ENCODE data around the gene CCDC142. TPM values are rescaled to one million over a fixed set of nuclear protein-coding genes. Genes with fewer than 3 reads are reported as not detected.

The CCDC142 gene
- total RNA-seq, 1 donor from 2014 or later: 41.3 TPM

- Histone ChIP-seq H3K9me3 (no peaks in the 10 kb centered on the region), H3K36me3 (peaks cover 0 to 14% of the 10 kb centered on the region in 2 donors), H3K27me3 (peaks cover 10% of the 10 kb centered on the region), H3K4me1 (peaks cover 35% of the 10 kb centered on the region), H3K4me3 (peak overlapping the region; percentile 21 to 40), H3K27ac (no peak overlapping the region)
- no peak for TF ChIP-seq POLR2A (IDR thresholded peaks at IDR 0.05)
- TF ChIP-seq CTCF (IDR thresholded peaks at IDR 0.05): no peak
- TF ChIP-seq POLR2AphosphoS5 (IDR thresholded peaks at IDR 0.05; ENCODE audit: insufficient read depth in 1 of 2, low read depth in 1 of 2): no peak
- no peak for DNase-seq (ENCODE audit: extremely low spot score in 2 of 2)
- intact Hi-C loops (cut with DNase I): no loop called here
Observed at GRCh38 chr2:74497777-74498499, 15.1 kb upstream of the CCDC142 start.

GRCh38 chr2:74496997-74497776 is 14.4 kb upstream of the CCDC142 start:
- Histone ChIP-seq H3K27me3 (peaks cover 10% of the 10 kb centered on the region), H3K4me3 (peak overlapping the region in 1 of 2 donors; percentile 40), H3K27ac (no peak overlapping the region), H3K4me1 (peaks cover 28% of the 10 kb centered on the region), H3K36me3 (peaks cover 0 to 21% of the 10 kb centered on the region in 2 donors), H3K9me3 (no peaks in the 10 kb centered on the region)
- intact Hi-C loops (cut with DNase I): no loop called here
- no peak for TF ChIP-seq POLR2AphosphoS5 (IDR thresholded peaks at IDR 0.05; ENCODE audit: insufficient read depth in 1 of 2, low read depth in 1 of 2)
- no peak for TF ChIP-seq POLR2A (IDR thresholded peaks at IDR 0.05)
- no peak for TF ChIP-seq CTCF (IDR thresholded peaks at IDR 0.05)
- no peak for DNase-seq (ENCODE audit: extremely low spot score in 2 of 2)

- Histone ChIP-seq H3K9me3 (no peaks in the 10 kb centered on the region), H3K4me3 (no peak overlapping the region), H3K27me3 (peaks cover 10% of the 10 kb centered on the region), H3K4me1 (peaks cover 26% of the 10 kb centered on the region), H3K36me3 (peaks cover 0 to 39% of the 10 kb centered on the region in 2 donors), H3K27ac (no peak overlapping the region)
- intact Hi-C loops (cut with DNase I): no loop called here
- TF ChIP-seq POLR2AphosphoS5 (IDR thresholded peaks at IDR 0.05; ENCODE audit: insufficient read depth in 1 of 2, low read depth in 1 of 2) (no peak), POLR2A (IDR thresholded peaks at IDR 0.05) (no peak), CTCF (IDR thresholded peaks at IDR 0.05) (no peak)
- DNase-seq (ENCODE audit: extremely low spot score in 2 of 2): no peak
Observed at GRCh38 chr2:74495440-74495839, 12.6 kb upstream of the CCDC142 start.

- Histone ChIP-seq H3K4me1 (peaks cover 13% of the 10 kb centered on the region), H3K36me3 (peaks cover 0 to 44% of the 10 kb centered on the region in 2 donors), H3K4me3 (no peak overlapping the region), H3K27me3 (peaks cover 4% of the 10 kb centered on the region), H3K9me3 (no peaks in the 10 kb centered on the region), H3K27ac (no peak overlapping the region)
- intact Hi-C loops (cut with DNase I): no loop called here
- no peak for DNase-seq (ENCODE audit: extremely low spot score in 2 of 2)
- TF ChIP-seq POLR2A (IDR thresholded peaks at IDR 0.05) (no peak), CTCF (IDR thresholded peaks at IDR 0.05) (no peak), POLR2AphosphoS5 (IDR thresholded peaks at IDR 0.05; ENCODE audit: insufficient read depth in 1 of 2, low read depth in 1 of 2) (no peak)
Observed at GRCh38 chr2:74493546-74493945, 10.7 kb upstream of the CCDC142 start.
